CD14-positive monocyte (primary cell): ENCODE results near the gene TRIP6. TPM values are rescaled to one million over a fixed set of nuclear protein-coding genes. Genes with fewer than 3 reads are reported as not detected.

Experiments used
- DNase-seq, 3 donors: peaks; one replicate each; pipeline ENCODE4 v3.0.0-alpha.2; 2011 to 2022
- H2AFZ ChIP-seq: 2 replicates; pipeline ENCODE4 v1.6.0; 2012; ENCODE audit warnings: mild to moderate bottlenecking, low read depth, low read length, inconsistent platforms; ENCODE audit not compliant: insufficient read depth, poor library complexity, severe bottlenecking
- H3K27ac ChIP-seq, 2 donors: 1 replicate in 1 of 2; 2 replicates in 1 of 2; pipeline ENCODE4 v1.5.1; 2012 to 2013; ENCODE audit warnings: low read length in 2 of 2, control low read depth in 1 of 2, inconsistent platforms in 1 of 2, low read depth in 1 of 2, mild to moderate bottlenecking in 1 of 2
- H3K27me3 ChIP-seq, 2 donors: one replicate each; pipeline versions ENCODE4 v1.6.0 to v1.6.1; 2011 to 2013; ENCODE audit warnings: low read length in 2 of 2; ENCODE audit not compliant: control insufficient read depth in 2 of 2, insufficient read depth in 2 of 2
- H3K36me3 ChIP-seq, 2 donors: replicated peaks in 1 of 2; 1 replicate in 1 of 2; 2 replicates in 1 of 2; pipeline versions ENCODE4 v1.5.1 to v1.6.1; 2012 to 2013; ENCODE audit warnings: low read length in 2 of 2, control low read depth in 1 of 2, inconsistent platforms in 1 of 2, mild to moderate bottlenecking in 1 of 2; ENCODE audit not compliant: insufficient read depth in 2 of 2, control insufficient read depth in 1 of 2
- H3K4me1 ChIP-seq, 2 donors: 1 replicate in 1 of 2; 2 replicates in 1 of 2; pipeline versions ENCODE4 v1.5.1 to v1.6.1; 2012 to 2013; ENCODE audit warnings: low read length in 2 of 2, control low read depth in 1 of 2, inconsistent platforms in 1 of 2, mild to moderate bottlenecking in 1 of 2, moderate library complexity in 1 of 2; ENCODE audit not compliant: insufficient read depth in 2 of 2, control insufficient read depth in 1 of 2
- H3K4me2 ChIP-seq: replicated peaks from 2 replicates; pipeline ENCODE3; 2012; ENCODE audit warnings: low read length, moderate library complexity, mild to moderate bottlenecking; ENCODE audit not compliant: poor library complexity, severe bottlenecking; ENCODE audit errors: extremely low read depth
- H3K4me3 ChIP-seq, 3 experiments: fragments of 200-600 bp in 1 of 3; sonication (generic) in 1 of 3; replicated peaks in 1 of 3; 1 replicate in 2 of 3; 2 replicates in 1 of 3; pipeline ENCODE4 v1.5.1; 2011 to 2013; ENCODE audit warnings: low read length in 3 of 3, mild to moderate bottlenecking in 3 of 3, control low read depth in 2 of 3, low read depth in 2 of 3, inconsistent platforms in 1 of 3, moderate library complexity in 1 of 3
- H3K79me2 ChIP-seq: 2 replicates; pipeline ENCODE4 v1.6.0; 2012; ENCODE audit warnings: mild to moderate bottlenecking, control low read depth, inconsistent platforms, low read length, moderate library complexity; ENCODE audit not compliant: insufficient read depth
- H3K9ac ChIP-seq: 2 replicates; pipeline ENCODE4 v1.6.0; 2017; ENCODE audit warnings: low read length, mild to moderate bottlenecking; ENCODE audit not compliant: insufficient read depth, poor library complexity, severe bottlenecking
- H3K9me3 ChIP-seq, 2 donors: replicated peaks in 1 of 2; 1 replicate in 1 of 2; 2 replicates in 1 of 2; pipeline versions ENCODE4 v1.5.1 to v1.6.1; 2012 to 2013; ENCODE audit warnings: low read length in 2 of 2, control low read depth in 1 of 2; ENCODE audit not compliant: control insufficient read depth in 1 of 2, insufficient read depth in 1 of 2
- H4K20me1 ChIP-seq: 2 replicates; pipeline ENCODE4 v1.6.0; 2012; ENCODE audit warnings: mild to moderate bottlenecking, low read length, control low read depth, moderate library complexity; ENCODE audit not compliant: insufficient read depth
- H3K27ac Mint-ChIP-seq, 7 donors: one replicate each; pipeline ENCODE4 v1.8.0; 2020; ENCODE audit warnings: mild to moderate bottlenecking in 7 of 7, mixed read lengths in 7 of 7, moderate library complexity in 6 of 7, inconsistent platforms in 2 of 7
- H3K27me3 Mint-ChIP-seq, 3 donors: one replicate each; pipeline ENCODE4 v1.8.0; 2021 to 2022; ENCODE audit warnings: low read depth in 3 of 3, mild to moderate bottlenecking in 3 of 3, mixed read lengths in 3 of 3, moderate library complexity in 3 of 3, inconsistent platforms in 1 of 3
- H3K36me3 Mint-ChIP-seq, 2 donors: one replicate each; pipeline ENCODE4 v1.8.0; 2020; ENCODE audit warnings: mixed read lengths in 2 of 2, inconsistent platforms in 1 of 2, mild to moderate bottlenecking in 1 of 2
- H3K4me1 Mint-ChIP-seq: one replicate; pipeline ENCODE4 v1.8.0; 2020; ENCODE audit warnings: mild to moderate bottlenecking, mixed read lengths
- H3K4me3 Mint-ChIP-seq, 2 donors: one replicate each; pipeline ENCODE4 v1.8.0; 2020; ENCODE audit warnings: mild to moderate bottlenecking in 2 of 2, mixed read lengths in 2 of 2, moderate library complexity in 1 of 2
- H3K9me3 Mint-ChIP-seq, 7 donors: one replicate each; pipeline ENCODE4 v1.8.0; 2020 to 2022; ENCODE audit warnings: mixed read lengths in 7 of 7, mild to moderate bottlenecking in 6 of 7, moderate library complexity in 6 of 7, inconsistent platforms in 2 of 7
- WGBS: methylation state at CpG from one replicate; pipeline ENCODE4 v1.1.5; 2013; ENCODE audit warnings: missing lambda C conversion rate; ENCODE audit not compliant: insufficient coverage; 5-methylcytosine and 5-hydroxymethylcytosine counted together
- intact Hi-C, 2 donors: fragments of 100-400 bp; cut with micrococcal nuclease; formaldehyde crosslinking; loops; one replicate each; pipeline versions ENCODE4 v1.15.0 to v1.15.1; 2023
- polyA plus RNA-seq, 3 donors: library from polyadenylated mRNA; depleted of rRNA in 1 of 3; unstranded in 2 of 3; stranded (reverse) in 1 of 3; fragments of 300-500 nt in 2 of 3; fragments of >200 nt in 1 of 3; fragmentation: Illumina TruSeq in 2 of 3; gene quantifications; 1 replicate in 2 of 3; 2 replicates in 1 of 3; pipeline ENCODE4 v1.2.3, GENCODE V29; 2012 to 2021
- TF ChIP-seq, protein P1 (sequence below): fragments of 200-600 bp; IDR thresholded peaks from one replicate; pipeline ENCODE4 v1.8.0; 2022; ENCODE audit warnings: antibody characterized with exemption, mild to moderate bottlenecking

TRIP6 gene
- polyA plus RNA-seq, 3 donors = 1.9 to 5.9 (median 5.8) TPM

DNA sequence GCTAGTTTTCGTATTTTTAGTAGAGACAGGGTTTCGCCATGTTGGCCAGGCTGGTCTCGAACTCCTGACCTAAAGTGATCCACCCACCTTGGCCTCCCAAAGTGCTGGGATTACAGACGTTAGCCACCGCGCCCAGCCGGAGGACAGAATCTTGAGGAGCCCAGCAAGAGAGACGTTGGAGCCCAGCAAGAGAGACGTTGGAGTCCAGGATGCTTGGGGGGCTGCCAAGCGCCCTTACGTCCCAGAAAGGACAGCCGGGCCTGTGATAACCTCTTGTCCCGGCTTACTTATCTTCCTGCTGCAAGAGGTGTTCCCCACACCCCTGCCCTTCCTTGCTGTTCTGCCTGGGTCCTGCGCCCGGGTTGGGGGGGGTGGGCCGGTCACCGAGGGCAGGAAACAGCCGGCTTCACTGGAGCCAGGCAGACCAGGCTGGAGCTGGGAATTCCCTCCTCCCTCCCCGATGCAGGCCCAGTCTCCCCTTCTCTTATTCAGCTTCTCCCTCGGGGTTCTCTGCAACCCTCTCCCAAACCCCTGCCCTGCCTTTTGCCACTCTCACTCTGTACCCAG, 38.0 kb upstream of the TRIP6 start:
- intact Hi-C loops = no loop called here
- H3K27ac ChIP-seq = no peak overlapping the region
- 39% methylated on average over 11 of the region's 20 CpGs for WGBS
- H3K27me3 ChIP-seq = peaks cover 24 to 61% of the 10 kb centered on the region in 2 donors
- H3K4me1 ChIP-seq = peaks cover 32 to 40% of the 10 kb centered on the region in 2 donors
- no peak overlapping the region for H3K4me2 ChIP-seq
- H3K4me1 Mint-ChIP-seq = peaks cover 28% of the 10 kb centered on the region
- H3K9me3 ChIP-seq = peaks cover 0 to 4% of the 10 kb centered on the region in 2 donors
- H3K36me3 Mint-ChIP-seq = peaks cover 6 to 11% of the 10 kb centered on the region in 2 donors
- TF ChIP-seq, protein P1, sequence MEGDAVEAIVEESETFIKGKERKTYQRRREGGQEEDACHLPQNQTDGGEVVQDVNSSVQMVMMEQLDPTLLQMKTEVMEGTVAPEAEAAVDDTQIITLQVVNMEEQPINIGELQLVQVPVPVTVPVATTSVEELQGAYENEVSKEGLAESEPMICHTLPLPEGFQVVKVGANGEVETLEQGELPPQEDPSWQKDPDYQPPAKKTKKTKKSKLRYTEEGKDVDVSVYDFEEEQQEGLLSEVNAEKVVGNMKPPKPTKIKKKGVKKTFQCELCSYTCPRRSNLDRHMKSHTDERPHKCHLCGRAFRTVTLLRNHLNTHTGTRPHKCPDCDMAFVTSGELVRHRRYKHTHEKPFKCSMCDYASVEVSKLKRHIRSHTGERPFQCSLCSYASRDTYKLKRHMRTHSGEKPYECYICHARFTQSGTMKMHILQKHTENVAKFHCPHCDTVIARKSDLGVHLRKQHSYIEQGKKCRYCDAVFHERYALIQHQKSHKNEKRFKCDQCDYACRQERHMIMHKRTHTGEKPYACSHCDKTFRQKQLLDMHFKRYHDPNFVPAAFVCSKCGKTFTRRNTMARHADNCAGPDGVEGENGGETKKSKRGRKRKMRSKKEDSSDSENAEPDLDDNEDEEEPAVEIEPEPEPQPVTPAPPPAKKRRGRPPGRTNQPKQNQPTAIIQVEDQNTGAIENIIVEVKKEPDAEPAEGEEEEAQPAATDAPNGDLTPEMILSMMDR = no peak
- peaks cover 2 to 20% (median 14%) of the 10 kb centered on the region in 7 donors for H3K9me3 Mint-ChIP-seq
- no peak overlapping the region for H2AFZ ChIP-seq
- H3K79me2 ChIP-seq = no peaks in the 10 kb centered on the region
- H3K27me3 Mint-ChIP-seq = peaks cover 62 to 70% (median 65%) of the 10 kb centered on the region in 3 donors
- H3K4me3 Mint-ChIP-seq = peak overlapping the region in 1 of 2 donors; percentile 92
- H3K27ac Mint-ChIP-seq = no peak overlapping the region
- DNase-seq = no peak
- H3K36me3 ChIP-seq = no peaks in the 10 kb centered on the region
- H4K20me1 ChIP-seq = no peaks in the 10 kb centered on the region
- no peak overlapping the region for H3K9ac ChIP-seq
- no peak overlapping the region for H3K4me3 ChIP-seq

DNA sequence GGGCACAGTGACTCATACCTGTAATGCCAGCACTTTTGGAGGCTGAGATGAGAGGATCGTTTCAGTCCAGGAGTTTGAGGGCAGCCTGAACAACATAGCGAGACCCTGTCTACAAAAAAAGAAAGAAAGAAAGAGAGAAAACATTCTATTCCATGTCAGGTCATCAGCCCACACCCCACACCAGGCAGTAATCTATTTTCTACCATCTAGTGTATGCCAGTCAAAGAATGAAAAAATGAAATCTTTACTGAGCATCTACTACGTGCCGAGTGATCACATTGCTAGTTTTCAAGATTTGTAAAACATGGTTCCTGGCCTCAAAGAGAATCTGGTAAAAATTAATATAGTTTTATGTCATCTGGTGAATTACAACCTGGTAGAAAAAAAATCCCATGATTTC, 36.8 kb upstream of the TRIP6 start:
- H3K9ac ChIP-seq = no peak overlapping the region
- Mint-ChIP-seq H3K4me1 (peaks cover 25% of the 10 kb centered on the region), H3K36me3 (peaks cover 6 to 11% of the 10 kb centered on the region in 2 donors), H3K27me3 (peaks cover 54 to 59% (median 58%) of the 10 kb centered on the region in 3 donors), H3K4me3 (peak overlapping the region in 1 of 2 donors; percentile 46), H3K27ac (no peak overlapping the region), H3K9me3 (peaks cover 2 to 20% (median 14%) of the 10 kb centered on the region in 7 donors)
- DNase-seq = no peak
- H4K20me1 ChIP-seq = no peaks in the 10 kb centered on the region
- peaks cover 0 to 4% of the 10 kb centered on the region in 2 donors for H3K9me3 ChIP-seq
- H3K4me3 ChIP-seq = no peak overlapping the region
- no CpG with 5 or more reads among the region's 4 CpGs for WGBS
- H3K79me2 ChIP-seq = no peaks in the 10 kb centered on the region
- TF ChIP-seq, protein P1 = no peak
- H3K27me3 ChIP-seq = peaks cover 24 to 49% of the 10 kb centered on the region in 2 donors
- H3K4me2 ChIP-seq = no peak overlapping the region
- no peak overlapping the region for H2AFZ ChIP-seq
- no peaks in the 10 kb centered on the region for H3K36me3 ChIP-seq
- no peak overlapping the region for H3K27ac ChIP-seq
- intact Hi-C loops = no loop called here
- peaks cover 28 to 33% of the 10 kb centered on the region in 2 donors for H3K4me1 ChIP-seq
